Upper lobe of left lung (tissue), 6 donors: ENCODE data around the gene SPOCD1. TPM values are rescaled to one million over a fixed set of nuclear protein-coding genes. Genes with fewer than 3 reads are reported as not detected.

ENCODE experiments used
- ATAC-seq, 2 donors: fragments of 200-7000 bp; cut with Tn5 transposase; one replicate each; pipeline ENCODE4 v1.9.1; 2022; ENCODE audit warnings: mild to moderate bottlenecking in 2 of 2, moderate library complexity in 2 of 2; ENCODE audit not compliant: low FRiP score in 2 of 2
- DNase-seq, 2 donors: peaks; one replicate each; pipeline ENCODE4 v3.0.0-alpha.2; 2019 to 2020
- H3K27ac ChIP-seq, 4 donors: fragments of 200-600 bp; sonication (generic); one replicate each; pipeline ENCODE4 v1.5.1; 2016 to 2019
- H3K27me3 ChIP-seq, 4 donors: fragments of 200-600 bp; sonication (generic); one replicate each; pipeline ENCODE4 v1.5.1; 2017 to 2019
- H3K36me3 ChIP-seq, 4 donors: fragments of 200-600 bp; sonication (generic); one replicate each; pipeline ENCODE4 v1.5.1; 2016 to 2019
- H3K4me1 ChIP-seq, 4 donors: fragments of 200-600 bp; sonication (generic); one replicate each; pipeline ENCODE4 v1.5.1; 2018 to 2019
- H3K4me3 ChIP-seq, 4 donors: fragments of 200-600 bp; sonication (generic); one replicate each; pipeline ENCODE4 v1.5.1; 2017 to 2019; ENCODE audit warnings: mild to moderate bottlenecking in 2 of 4, moderate library complexity in 1 of 4
- H3K9me3 ChIP-seq, 4 donors: fragments of 200-600 bp; sonication (generic); one replicate each; pipeline ENCODE4 v1.5.1; 2018 to 2019
- CTCF ChIP-seq, 6 experiments: fragments of 450-650 bp in 4 of 6; fragments of 200-600 bp in 2 of 6; sonication (generic) in 2 of 6; IDR thresholded peaks; one replicate each; pipeline ENCODE4 v1.5.1; 2016 to 2019; ENCODE audit warnings: antibody characterized with exemption in 6 of 6
- EP300 ChIP-seq, 4 donors: sonication (generic); formaldehyde crosslinking; IDR thresholded peaks; one replicate each; pipeline ENCODE4 v1.5.1; 2017; ENCODE audit warnings: antibody characterized with exemption in 4 of 4, control low read depth in 2 of 4
- POLR2A ChIP-seq, 4 donors: fragments of 450-650 bp; IDR thresholded peaks; one replicate each; pipeline ENCODE4 v1.5.1; 2016 to 2017; ENCODE audit warnings: antibody characterized with exemption in 4 of 4, mild to moderate bottlenecking in 2 of 4
- POLR2AphosphoS5 ChIP-seq, 2 donors: sonication (generic); formaldehyde crosslinking; IDR thresholded peaks; one replicate each; pipeline ENCODE4 v1.5.1; 2017; ENCODE audit warnings: antibody characterized with exemption in 2 of 2
- WGBS, 2 donors: methylation state at CpG; one replicate each; pipeline ENCODE4 v1.1.5; 2017 to 2018; 5-methylcytosine and 5-hydroxymethylcytosine counted together
- total RNA-seq, 6 donors: library from RNA; depleted of rRNA in 4 of 6; stranded (reverse); fragments of >200 nt in 4 of 6; gene quantifications; one replicate each; pipeline versions ENCODE4 v1.1.0 to v1.2.1, GENCODE V29; 2016 to 2021
- donor health status: DM: no; HTN: no; CAD: no; lungs with moderate emphysema.
- donor health status: DM: no; HTN: yes; CAD: no; lungs with severe emphysema.

The SPOCD1 gene
- total RNA-seq, 6 donors from 2014 or later: 7.3 to 63.3 (median 10.4) TPM

- DNase-seq (no peak), ATAC-seq (no peak)
- no peak overlapping the region for H3K27ac ChIP-seq
- H3K4me3 ChIP-seq: no peak overlapping the region
- peaks cover 0 to 18% (median 14%) of the 10 kb centered on the region in 4 donors for H3K4me1 ChIP-seq
- WGBS, 2 donors: 71 to 92% methylated on average over 2 of the region's 2 CpGs
- H3K9me3 ChIP-seq: no peaks in the 10 kb centered on the region
- TF ChIP-seq POLR2AphosphoS5 (IDR thresholded peaks at IDR 0.05): no peak
- no peaks in the 10 kb centered on the region for H3K27me3 ChIP-seq
- no peaks in the 10 kb centered on the region for H3K36me3 ChIP-seq
Measured at GRCh38 chr1:31780632-31781031, 35.2 kb downstream of the SPOCD1 start.

DNA sequence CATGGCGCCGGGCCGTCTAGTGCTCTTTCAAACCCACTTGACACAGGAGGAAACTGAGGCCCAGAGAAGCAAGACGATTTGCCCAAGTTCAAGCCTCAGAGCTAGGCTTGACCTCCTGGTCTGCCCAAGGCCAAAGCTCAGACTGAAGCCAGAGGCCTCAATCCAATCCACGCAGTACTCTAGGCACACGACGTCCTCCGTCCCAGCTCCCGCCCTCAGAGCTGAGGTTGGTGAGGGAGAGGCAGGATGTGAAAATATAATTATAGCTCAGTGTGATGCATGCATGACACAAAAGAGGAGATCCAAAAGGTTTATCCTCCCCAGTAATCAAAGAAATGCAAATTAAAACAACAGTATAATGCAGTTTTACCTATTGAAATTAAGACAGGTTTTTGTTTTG lies 36.1 kb downstream of the SPOCD1 start:
- H3K27ac ChIP-seq: no peak overlapping the region
- peaks cover 0 to 7% (median 0%) of the 10 kb centered on the region in 4 donors for H3K27me3 ChIP-seq
- WGBS, 2 donors: 87 to 89% methylated on average over 9 of the region's 9 CpGs
- H3K4me1 ChIP-seq: peaks cover 0 to 18% (median 14%) of the 10 kb centered on the region in 4 donors
- ATAC-seq: no peak
- no peaks in the 10 kb centered on the region for H3K36me3 ChIP-seq
- no peaks in the 10 kb centered on the region for H3K9me3 ChIP-seq
- no peak for DNase-seq
- no peak for TF ChIP-seq CTCF (IDR thresholded peaks at IDR 0.05)
- no peak for TF ChIP-seq EP300 (IDR thresholded peaks at IDR 0.05)
- no peak for TF ChIP-seq POLR2A (IDR thresholded peaks at IDR 0.05)
- TF ChIP-seq POLR2AphosphoS5 (IDR thresholded peaks at IDR 0.05): no peak
- no peak overlapping the region for H3K4me3 ChIP-seq

DNA sequence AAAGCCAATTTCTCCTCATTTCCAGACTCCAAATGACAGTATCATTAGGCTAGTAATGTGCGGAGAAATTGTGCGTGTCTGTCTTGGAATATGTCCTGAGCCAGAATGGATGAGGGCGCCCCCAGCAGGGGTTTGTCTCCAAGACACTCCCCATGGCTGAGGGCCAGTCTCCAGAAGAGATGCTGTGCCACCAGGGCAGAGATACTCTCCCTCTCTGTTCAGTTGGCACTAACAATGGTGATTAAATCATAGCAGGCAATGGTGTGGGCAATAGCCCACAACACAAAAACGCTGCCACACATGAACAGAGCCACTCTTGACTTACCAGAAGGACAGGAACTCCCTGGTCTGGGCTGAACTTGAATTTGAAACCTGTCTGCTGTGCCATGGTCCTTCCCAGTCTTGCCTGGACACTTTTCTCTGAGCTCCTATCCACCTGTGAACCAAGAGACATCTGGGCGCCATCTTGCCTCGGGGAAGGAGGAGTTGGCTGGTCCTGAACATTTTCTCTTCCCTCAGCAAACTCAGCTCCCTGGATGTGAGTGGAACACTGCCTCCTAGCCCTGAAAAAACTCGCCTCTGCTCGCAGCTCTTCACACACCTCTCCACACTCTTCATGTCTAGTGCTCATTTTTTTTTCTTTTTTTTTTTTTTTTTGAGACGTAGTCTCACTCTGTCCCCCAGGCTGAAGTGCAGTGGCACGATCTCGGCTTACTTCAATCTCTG lies 36.9 kb downstream of the SPOCD1 start:
- Histone ChIP-seq H3K27ac (no peak overlapping the region), H3K4me1 (peaks cover 0 to 18% (median 14%) of the 10 kb centered on the region in 4 donors), H3K4me3 (no peak overlapping the region), H3K9me3 (no peaks in the 10 kb centered on the region), H3K36me3 (no peaks in the 10 kb centered on the region), H3K27me3 (peaks cover 0 to 10% (median 0%) of the 10 kb centered on the region in 4 donors)
- ATAC-seq: no peak
- DNase-seq: no peak
- WGBS, 2 donors: 83 to 84% methylated on average over 11 of the region's 11 CpGs
- TF ChIP-seq POLR2A (IDR thresholded peaks at IDR 0.05): no peak
- TF ChIP-seq CTCF (IDR thresholded peaks at IDR 0.05): no peak
- TF ChIP-seq EP300 (IDR thresholded peaks at IDR 0.05): no peak
- TF ChIP-seq POLR2AphosphoS5 (IDR thresholded peaks at IDR 0.05): no peak

GRCh38 chr1:31776516-31776915 lies 39.3 kb downstream of the SPOCD1 start:
- DNase-seq (no peak), ATAC-seq (no peak)
- Histone ChIP-seq H3K4me1 (peaks cover 14 to 21% (median 16%) of the 10 kb centered on the region in 4 donors), H3K27me3 (peaks cover 0 to 34% (median 18%) of the 10 kb centered on the region in 4 donors), H3K36me3 (no peaks in the 10 kb centered on the region), H3K9me3 (no peaks in the 10 kb centered on the region), H3K27ac (no peak overlapping the region), H3K4me3 (no peak overlapping the region)
- 68 to 83% methylated on average over 3 of the region's 3 CpGs for WGBS, 2 donors
- no peak for TF ChIP-seq POLR2AphosphoS5 (IDR thresholded peaks at IDR 0.05)
- no peak for TF ChIP-seq EP300 (IDR thresholded peaks at IDR 0.05)
- TF ChIP-seq POLR2A (IDR thresholded peaks at IDR 0.05): no peak
- TF ChIP-seq CTCF (IDR thresholded peaks at IDR 0.05): no peak

DNA sequence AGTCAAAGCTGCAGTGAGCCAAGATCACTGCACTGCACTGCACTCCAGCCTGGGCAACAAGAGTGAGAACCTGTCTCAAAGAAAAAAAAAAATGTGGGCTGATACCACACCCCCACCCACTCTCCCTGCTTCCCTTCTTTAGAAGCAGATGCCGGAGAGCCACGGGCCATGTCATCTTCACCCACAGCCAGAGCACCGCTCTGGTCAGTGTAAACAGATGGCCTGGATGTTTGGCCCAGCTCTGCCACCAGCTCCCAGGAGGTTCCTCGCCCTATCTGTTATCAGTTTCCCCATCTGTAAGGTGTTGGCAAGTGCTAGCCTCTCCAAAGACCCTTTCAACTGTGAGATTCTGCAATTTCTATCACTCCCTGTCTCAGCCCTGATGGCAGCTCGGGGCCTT lies 39.8 kb downstream of the SPOCD1 start:
- DNase-seq (no peak), ATAC-seq (no peak)
- no peaks in the 10 kb centered on the region for H3K9me3 ChIP-seq
- H3K4me1 ChIP-seq: peaks cover 14 to 16% (median 15%) of the 10 kb centered on the region in 4 donors
- TF ChIP-seq EP300 (IDR thresholded peaks at IDR 0.05) (no peak), POLR2A (IDR thresholded peaks at IDR 0.05) (no peak), CTCF (IDR thresholded peaks at IDR 0.05) (no peak), POLR2AphosphoS5 (IDR thresholded peaks at IDR 0.05) (no peak)
- H3K27me3 ChIP-seq: peaks cover 0 to 36% (median 19%) of the 10 kb centered on the region in 4 donors
- 87 to 95% methylated on average over 5 of the region's 5 CpGs for WGBS, 2 donors
- no peak overlapping the region for H3K4me3 ChIP-seq
- no peaks in the 10 kb centered on the region for H3K36me3 ChIP-seq
- H3K27ac ChIP-seq: no peak overlapping the region
